ENCODE results near the gene KCNIP4. TPM values are rescaled to one million over a fixed set of nuclear protein-coding genes. Genes with fewer than 3 reads are reported as not detected.

The KCNIP4 gene
- total RNA-seq, 1 donor from 2014 or later: 0.17 TPM

- TF ChIP-seq CTCF (conservative IDR thresholded peaks at IDR 0.05; ENCODE audit: low read depth, low read length): peak; percentile 62
- H3K4me3 ChIP-seq (ENCODE audit: low read depth, low read length): no peak overlapping the region
Observed at GRCh38 chr4:20684852-20685763, 1263.5 kb downstream of the KCNIP4 start.

GRCh38 chr4:20683766-20684165, 1264.8 kb downstream of the KCNIP4 start:
- no peak for DNase-seq (ENCODE audit: low read depth)
- no peak for TF ChIP-seq CTCF (conservative IDR thresholded peaks at IDR 0.05; ENCODE audit: low read depth, low read length)
- no peak overlapping the region for H3K4me3 ChIP-seq (ENCODE audit: low read depth, low read length)

More at GRCh38 chr4:20684852-20685763, 1263.5 kb downstream of the KCNIP4 start:
- DNase-seq (ENCODE audit: low read depth): no peak

- no peak overlapping the region for H3K4me3 ChIP-seq (ENCODE audit: low read depth, low read length)
- TF ChIP-seq CTCF (conservative IDR thresholded peaks at IDR 0.05; ENCODE audit: low read depth, low read length): no peak
- no peak for DNase-seq (ENCODE audit: low read depth)
Observed at GRCh38 chr4:20682853-20683252, 1265.7 kb downstream of the KCNIP4 start.

- no peak for TF ChIP-seq CTCF (conservative IDR thresholded peaks at IDR 0.05; ENCODE audit: low read depth, low read length)
- no peak for DNase-seq (ENCODE audit: low read depth)
- H3K4me3 ChIP-seq (ENCODE audit: low read depth, low read length): no peak overlapping the region
Observed at GRCh38 chr4:20681271-20681670, 1267.3 kb downstream of the KCNIP4 start.

- DNase-seq (ENCODE audit: low read depth): no peak
- no peak overlapping the region for H3K4me3 ChIP-seq (ENCODE audit: low read depth, low read length)
- TF ChIP-seq CTCF (conservative IDR thresholded peaks at IDR 0.05; ENCODE audit: low read depth, low read length): no peak
Observed at GRCh38 chr4:20680736-20681135, 1267.8 kb downstream of the KCNIP4 start.

- no peak overlapping the region for H3K4me3 ChIP-seq (ENCODE audit: low read depth, low read length)
- no peak for DNase-seq (ENCODE audit: low read depth)
- TF ChIP-seq CTCF (conservative IDR thresholded peaks at IDR 0.05; ENCODE audit: low read depth, low read length): no peak
Observed at GRCh38 chr4:20679951-20680350, 1268.6 kb downstream of the KCNIP4 start.
